OCI-LY7 (cell line): ENCODE results near the gene CFAP57. TPM values are rescaled to one million over a fixed set of nuclear protein-coding genes. Genes with fewer than 3 reads are reported as not detected.

ENCODE experiments used
- BruUV-seq: library from RNA; stranded (reverse); fragments of 400-500 nt; replicated peaks from 2 replicates; lab custom pipeline; 2021; lab: Mats Ljungman, UMichigan
- CTCF ChIA-PET: fragments of 300-600 bp; sonication (Branson Sonifier 250); formaldehyde crosslinking; loops from one replicate; lab custom pipeline; 2022; ENCODE audit warnings: antibody characterized with exemption; ENCODE audit not compliant: unreplicated experiment; lab: Charles Lee
- POLR2A ChIA-PET: fragments of 300-600 bp; sonication (Branson Sonifier 250); formaldehyde crosslinking; loops from one replicate; lab custom pipeline; 2022; ENCODE audit warnings: antibody characterized with exemption; lab: Charles Lee
- DNase-seq: peaks from one replicate; pipeline ENCODE4 v3.0.0-alpha.2; 2015; ENCODE audit warnings: low spot score
- H2AFZ ChIP-seq: fragments of 200-600 bp; sonication (generic), shearing (Covaris generic); 2 replicates; pipeline ENCODE4 v1.6.1; 2014; ENCODE audit warnings: mild to moderate bottlenecking, antibody characterized with exemption, low read length, moderate library complexity
- H3K27ac ChIP-seq: fragments of 200-600 bp; sonication (generic); 2 replicates; pipeline ENCODE4 v1.5.1; 2014; ENCODE audit warnings: mixed run types, low read depth, mild to moderate bottlenecking, moderate library complexity, low read length, inconsistent platforms; ENCODE audit not compliant: poor library complexity, severe bottlenecking
- H3K36me3 ChIP-seq: fragments of 200-600 bp; sonication (generic); 2 replicates; pipeline ENCODE4 v1.6.1; 2014; ENCODE audit warnings: mild to moderate bottlenecking, antibody characterized with exemption, low read length, moderate library complexity, mixed read lengths; ENCODE audit not compliant: insufficient read depth
- H3K4me1 ChIP-seq: fragments of 200-600 bp; sonication (generic); 2 replicates; pipeline ENCODE4 v1.5.1; 2014; ENCODE audit warnings: mild to moderate bottlenecking, low read length; ENCODE audit not compliant: insufficient read depth, poor library complexity, severe bottlenecking
- H3K4me2 ChIP-seq: fragments of 200-600 bp; sonication (generic); 2 replicates; pipeline ENCODE4 v1.6.1; 2014; ENCODE audit warnings: mild to moderate bottlenecking, low read length
- H3K4me3 ChIP-seq: fragments of 200-600 bp; sonication (generic); 2 replicates; pipeline ENCODE4 v1.5.1; 2014; ENCODE audit warnings: mild to moderate bottlenecking, low read depth, low read length; ENCODE audit not compliant: poor library complexity, severe bottlenecking
- H3K79me2 ChIP-seq: fragments of 200-600 bp; sonication (generic); 2 replicates; pipeline ENCODE4 v1.6.1; 2016; ENCODE audit warnings: low read depth, mild to moderate bottlenecking, low read length, moderate library complexity, mixed read lengths; ENCODE audit not compliant: insufficient read depth
- H3K9me2 ChIP-seq: fragments of 200-600 bp; sonication (generic); 2 replicates; pipeline ENCODE4 v1.6.1; 2016; ENCODE audit warnings: mild to moderate bottlenecking, low read length, mixed read lengths; ENCODE audit not compliant: insufficient read depth
- H3K9me3 ChIP-seq: fragments of 200-600 bp; sonication (generic); 2 replicates; pipeline ENCODE4 v1.6.1; 2014; ENCODE audit warnings: mild to moderate bottlenecking, mixed run types, low read length, mixed read lengths
- H4K20me1 ChIP-seq: fragments of 200-600 bp; sonication (generic); 2 replicates; pipeline ENCODE4 v1.6.1; 2014; ENCODE audit warnings: mild to moderate bottlenecking, antibody characterized with exemption, low read length, moderate library complexity, mixed read lengths; ENCODE audit not compliant: insufficient read depth
- CTCF ChIP-seq: fragments of 200-600 bp; sonication (generic); conservative IDR thresholded peaks from 2 replicates; pipeline ENCODE4 v1.5.1; 2014; ENCODE audit warnings: mild to moderate bottlenecking, antibody characterized with exemption, low read length, moderate library complexity, mixed read lengths
- EZH2phosphoT487 ChIP-seq: fragments of 200-600 bp; sonication (generic); IDR thresholded peaks from 2 replicates; pipeline ENCODE4 v1.6.1; 2018; ENCODE audit warnings: low read depth, borderline replicate concordance, mild to moderate bottlenecking, mixed run types, antibody characterized with exemption, low read length, moderate library complexity, mixed read lengths
- intact Hi-C: fragments of 100-400 bp; cut with micrococcal nuclease; formaldehyde crosslinking; loops from one replicate; pipeline ENCODE4 v1.10.0; 2022; ENCODE audit not compliant: unreplicated experiment
- total RNA-seq, 2 experiments: library from RNA; depleted of rRNA in 1 of 2; stranded (reverse); fragments of >200 nt in 1 of 2; shearing (Covaris generic) in 1 of 2; gene quantifications; 2 replicates each; pipeline ENCODE4 v1.2.3, GENCODE V29; 2014 to 2022

CFAP57 gene
- total RNA-seq, 2 experiments from 2014 or later: 0.17 TPM; not detected in 1

- H3K27ac ChIP-seq: no peak overlapping the region
- TF ChIP-seq CTCF: no peak
- TF ChIP-seq EZH2phosphoT487: no peak
- DNase-seq: no peak
These were observed 12.3 kb downstream of the CFAP57 start for GRCh38 chr1:43184388-43184787.

GRCh38 chr1:43184995-43185394 is 12.9 kb downstream of the CFAP57 start:
- BruUV-seq: no TSS peak
- H2AFZ ChIP-seq: no peak overlapping the region
- ChIA-PET CTCF (no interaction called here), POLR2A (interaction anchor here (0.6 kb wide), 1 partner anchor 25 kb away, joined by 6 read pairs; no protein-coding TSS in a partner anchor)
- no peak for DNase-seq
- no peaks in the 10 kb centered on the region for H3K36me3 ChIP-seq
- TF ChIP-seq CTCF (no peak), EZH2phosphoT487 (no peak)
- H3K9me2 ChIP-seq: no peaks in the 10 kb centered on the region
- H3K4me2 ChIP-seq: no peak overlapping the region
- no peaks in the 10 kb centered on the region for H3K4me1 ChIP-seq
- no peaks in the 10 kb centered on the region for H3K9me3 ChIP-seq
- no peaks in the 10 kb centered on the region for H4K20me1 ChIP-seq
- intact Hi-C loops: no loop called here
- H3K27ac ChIP-seq: no peak overlapping the region
- no peak overlapping the region for H3K4me3 ChIP-seq
- no peaks in the 10 kb centered on the region for H3K79me2 ChIP-seq

More at GRCh38 chr1:43184388-43184787, 12.3 kb downstream of the CFAP57 start:
- H3K4me2 ChIP-seq: no peak overlapping the region
- POLR2A ChIA-PET: interaction anchor here (0.6 kb wide), 1 partner anchor 24 kb away, joined by 6 read pairs; no protein-coding TSS in a partner anchor
- no peaks in the 10 kb centered on the region for H3K9me3 ChIP-seq
- intact Hi-C loops: no loop called here
- CTCF ChIA-PET: no interaction called here
- H3K36me3 ChIP-seq: no peaks in the 10 kb centered on the region
- BruUV-seq: no TSS peak
- no peak overlapping the region for H2AFZ ChIP-seq
- no peaks in the 10 kb centered on the region for H3K9me2 ChIP-seq
- no peaks in the 10 kb centered on the region for H3K79me2 ChIP-seq
- H3K4me1 ChIP-seq: no peaks in the 10 kb centered on the region
- no peak overlapping the region for H3K4me3 ChIP-seq
- no peaks in the 10 kb centered on the region for H4K20me1 ChIP-seq

- Histone ChIP-seq H3K36me3 (no peaks in the 10 kb centered on the region), H3K27ac (no peak overlapping the region), H3K4me2 (no peak overlapping the region), H4K20me1 (no peaks in the 10 kb centered on the region), H3K9me2 (no peaks in the 10 kb centered on the region), H3K9me3 (peaks cover 5% of the 10 kb centered on the region; the same call in 1 of the 2 replicates), H3K4me3 (no peak overlapping the region), H3K4me1 (no peaks in the 10 kb centered on the region), H3K79me2 (no peaks in the 10 kb centered on the region), H2AFZ (no peak overlapping the region)
- no peak for DNase-seq
- no TSS peak for BruUV-seq
- ChIA-PET POLR2A (no interaction called here), CTCF (no interaction called here)
- TF ChIP-seq CTCF (no peak), EZH2phosphoT487 (no peak)
- intact Hi-C loops: no loop called here
These were observed 16.0 kb downstream of the CFAP57 start for GRCh38 chr1:43188106-43188505.
